Measurements from ENCODE around the gene KCNA10.
"Not testable (repeated sequence)": the region's sequence is repeated elsewhere in the genome, so short reads cannot be mapped to it uniquely, and the experiment has no call there.

Gene KCNA10

GRCh38 chr1:110529011-110529410 lies 10.0 kb upstream of the KCNA10 start:
- DNase-seq, result no peak

DNA sequence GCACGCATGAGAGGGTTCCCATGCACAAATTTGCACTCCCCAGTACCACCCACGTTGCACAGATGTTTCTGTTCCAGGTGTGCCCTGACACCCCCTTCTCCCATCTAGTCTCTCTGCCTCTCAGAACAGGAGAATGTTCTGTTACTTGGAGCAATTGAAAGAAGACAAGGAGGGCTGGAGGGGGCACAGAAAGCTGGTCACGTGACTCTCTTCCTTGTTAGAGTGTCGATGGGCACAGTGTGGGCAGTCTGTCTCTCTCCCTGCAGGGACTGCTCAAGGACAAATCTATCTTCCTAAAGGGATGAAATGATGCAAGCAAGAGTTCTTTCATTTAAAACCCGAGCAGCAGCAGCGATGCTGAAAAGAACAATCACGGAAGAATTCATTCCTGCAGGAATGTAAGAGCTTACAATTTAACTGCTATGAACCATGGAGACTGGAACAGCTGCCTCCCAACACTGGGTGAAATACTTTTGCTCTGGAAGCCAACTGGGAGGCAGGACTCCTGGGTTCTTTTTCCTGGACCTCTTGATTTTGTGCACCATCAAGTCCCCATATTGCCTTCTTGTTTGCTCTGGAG lies 7.3 kb upstream of the KCNA10 start:
- DNase-seq, result no peak

- no peak for DNase-seq
Observed at GRCh38 chr1:110525249-110525595, 6.2 kb upstream of the KCNA10 start.

DNA sequence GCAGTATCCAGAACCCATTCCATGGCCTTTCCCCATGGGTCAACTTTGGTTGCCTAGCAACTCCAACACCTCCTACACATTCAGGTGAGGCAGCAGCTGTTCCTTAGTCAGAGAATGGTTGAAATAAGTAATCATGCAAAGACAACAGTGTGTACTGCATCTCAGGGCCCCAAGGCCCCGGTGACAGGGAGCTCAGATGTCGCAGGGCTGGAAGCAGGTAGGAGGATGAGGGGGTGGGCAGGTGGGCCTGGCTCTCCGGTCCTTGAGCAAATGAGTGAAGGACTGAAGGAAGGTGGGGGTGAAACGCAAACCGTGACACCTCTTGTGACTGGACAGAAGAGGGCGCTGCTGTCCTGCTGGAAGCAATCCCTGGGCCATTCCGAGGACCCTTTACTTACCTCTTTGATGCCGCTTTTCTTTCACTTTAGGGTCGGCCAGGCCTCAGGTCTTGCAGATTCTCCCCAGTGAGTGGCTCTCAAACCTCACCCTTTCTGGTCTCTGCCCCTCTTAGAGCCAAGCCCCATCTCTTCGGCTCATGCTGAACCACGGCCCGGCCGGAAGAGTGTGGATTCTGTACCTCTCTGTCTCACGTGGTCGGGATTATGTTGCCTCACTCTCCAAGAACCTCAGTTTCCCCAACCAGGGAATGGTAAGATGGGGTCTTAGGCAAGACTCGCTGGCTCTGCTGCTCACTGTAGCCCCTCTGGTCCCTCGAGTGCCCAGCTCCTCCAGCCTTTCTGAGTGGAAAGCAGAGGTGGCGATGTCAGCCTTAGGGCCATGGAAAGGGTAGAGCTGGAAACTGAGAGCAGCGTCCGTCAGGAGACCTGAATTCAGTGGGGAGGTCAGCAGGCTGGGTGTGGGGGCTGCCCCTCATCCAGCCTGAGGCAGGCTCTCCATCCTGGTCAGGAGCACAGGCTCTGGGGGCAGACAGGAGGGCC lies 5.6 kb upstream of the KCNA10 start:
- no peak for DNase-seq

DNA sequence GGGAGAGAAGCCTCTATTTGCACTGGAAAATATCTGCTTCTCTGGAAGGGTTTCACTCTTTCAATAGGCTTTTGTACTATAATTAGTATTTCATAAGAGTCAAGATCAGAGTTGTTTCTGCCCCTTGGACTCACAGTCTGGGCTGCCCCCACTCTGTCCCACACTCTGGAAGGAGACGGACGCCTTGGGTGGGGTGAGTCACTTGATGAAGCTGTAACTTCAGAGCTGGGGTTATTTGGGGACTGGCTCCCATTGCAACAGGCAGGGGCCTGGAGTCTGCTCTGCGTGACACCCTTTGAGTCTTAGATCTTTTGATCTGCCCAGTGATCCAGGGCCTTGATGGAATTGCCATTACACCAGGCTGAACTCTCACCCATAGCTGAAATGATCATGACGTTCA lies 4.0 kb upstream of the KCNA10 start:
- DNase-seq, result no peak

DNA sequence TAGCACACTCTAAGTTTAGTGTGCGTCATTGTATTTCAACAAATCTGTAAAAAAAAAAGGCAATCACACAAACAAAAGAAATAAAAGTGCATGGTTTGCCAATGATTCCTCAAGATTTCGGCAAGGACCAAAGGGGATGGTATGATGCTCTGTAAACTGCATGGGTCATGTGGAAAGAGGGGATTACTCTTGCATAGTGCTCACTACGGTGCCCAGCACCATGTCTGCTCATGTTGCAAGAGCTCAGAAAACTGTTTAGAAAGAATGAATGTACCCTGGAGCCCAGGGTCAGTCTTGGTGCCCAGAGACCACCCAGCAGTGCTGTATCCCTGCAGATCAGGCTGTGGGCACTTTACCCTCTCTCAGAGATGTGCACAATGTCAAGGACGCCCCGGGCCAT lies 3.6 kb upstream of the KCNA10 start:
- DNase-seq, result no peak

- no peak for DNase-seq
Observed at GRCh38 chr1:110520827-110521226, 1.9 kb upstream of the KCNA10 start.

GRCh38 chr1:110515891-110516290 lies 3.1 kb downstream of the KCNA10 start:
- DNase-seq, result no peak

DNA sequence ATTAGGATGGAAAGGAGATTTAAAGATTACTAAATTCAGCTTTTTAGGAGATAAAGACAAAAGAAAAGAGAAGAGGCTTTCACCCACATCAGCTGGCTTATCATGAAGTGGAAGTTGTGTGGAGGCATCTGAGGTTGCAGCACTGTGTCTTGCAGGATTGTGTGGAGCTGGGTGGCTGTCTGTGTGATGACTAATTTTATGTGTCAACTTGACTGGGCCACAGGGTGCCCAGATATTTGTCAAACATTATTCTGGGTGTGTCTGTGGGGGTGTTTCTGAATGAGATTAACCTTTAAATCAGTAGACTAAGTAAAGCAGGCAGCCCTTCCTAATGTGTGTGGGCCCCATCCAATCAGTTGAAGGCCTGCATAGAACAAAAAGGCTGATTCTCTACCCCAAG lies 3.9 kb downstream of the KCNA10 start:
- DNase-seq, result no peak

DNA sequence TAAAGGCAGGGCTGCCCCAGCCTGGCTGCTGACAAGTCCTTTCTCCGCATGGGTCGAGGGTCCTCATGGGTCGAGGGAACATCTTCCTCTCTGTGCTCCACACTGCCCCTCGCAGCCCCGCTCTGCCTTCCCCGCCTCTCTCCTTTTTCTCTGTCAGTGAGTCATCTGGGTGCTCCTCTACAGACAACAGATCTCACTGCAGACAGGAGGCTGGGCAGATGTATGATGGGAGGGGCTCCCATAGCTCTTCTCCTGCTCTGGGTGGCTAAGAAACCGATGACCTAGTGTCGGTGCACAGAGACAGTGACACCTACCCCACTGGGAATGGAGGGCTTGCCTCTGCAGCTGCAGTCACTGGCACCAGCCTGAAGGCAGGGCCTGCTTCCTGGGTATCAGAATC lies 5.5 kb downstream of the KCNA10 start:
- DNase-seq, result no peak

GRCh38 chr1:110511436-110511835 lies 7.5 kb downstream of the KCNA10 start:
- no peak for DNase-seq

DNA sequence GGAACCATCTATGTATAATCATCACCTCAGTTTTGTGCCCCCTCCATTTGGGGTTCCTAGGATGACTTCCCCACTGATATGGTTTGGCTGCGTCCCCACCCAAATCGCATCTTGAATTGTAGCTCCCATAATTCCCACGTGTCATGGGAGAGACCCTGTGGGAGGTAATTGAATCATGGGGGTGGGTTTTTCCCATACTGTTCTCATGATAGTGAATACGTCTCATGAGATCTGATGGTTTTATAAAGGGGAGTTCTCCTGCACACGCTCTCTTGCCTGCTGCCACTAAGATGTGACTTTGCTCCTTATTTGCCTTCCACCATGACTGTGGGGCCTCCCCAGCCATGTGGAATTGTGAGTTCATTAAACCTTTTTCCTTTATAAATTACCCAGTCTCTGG lies 8.1 kb downstream of the KCNA10 start:
- not testable (repeated sequence) for DNase-seq

GRCh38 chr1:110509655-110510054 lies 9.3 kb downstream of the KCNA10 start:
- no peak for DNase-seq

DNA sequence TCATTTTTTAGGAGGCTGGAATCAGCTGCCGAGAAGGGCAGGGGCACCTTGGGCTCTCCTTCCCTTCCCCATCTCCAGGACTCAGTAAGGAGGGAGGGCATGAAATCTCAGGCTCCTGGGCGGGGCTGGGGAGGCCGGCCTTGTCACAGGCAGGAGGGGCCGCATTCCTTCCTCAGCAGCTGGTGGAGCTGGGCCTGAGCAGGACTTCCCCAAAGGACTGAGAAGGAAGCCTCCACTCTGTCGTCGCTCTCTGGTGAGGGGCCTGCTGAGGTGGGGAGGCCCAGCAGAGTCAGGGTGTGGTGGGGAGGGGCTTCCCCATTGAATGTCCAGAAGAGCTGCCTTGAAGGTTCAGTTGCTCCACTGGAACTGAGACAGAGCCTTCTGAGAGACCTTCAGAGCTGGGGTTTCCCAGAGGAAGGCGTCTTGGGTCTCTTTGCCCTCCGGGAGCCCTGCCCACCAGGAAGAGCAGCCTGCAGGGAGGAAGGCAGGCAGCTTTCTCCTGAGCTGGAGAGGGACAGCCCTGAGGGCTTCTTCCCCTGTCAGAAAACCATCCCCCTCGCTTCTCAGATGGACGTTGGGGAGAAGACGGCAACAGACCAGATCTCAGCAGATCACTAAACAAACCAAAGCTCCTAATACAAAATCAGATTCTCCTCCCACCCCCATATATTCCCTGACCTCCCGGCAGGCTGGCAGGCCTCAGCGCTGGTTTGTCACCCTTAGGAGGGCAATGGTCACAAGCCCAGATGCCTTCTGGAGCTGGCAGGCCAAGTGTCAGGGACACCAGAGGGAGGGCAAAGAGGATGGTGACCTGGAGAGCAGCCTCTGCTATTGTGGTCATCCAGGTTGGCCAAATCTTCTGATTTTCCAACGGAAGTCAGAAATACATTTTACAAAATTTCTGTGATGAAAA lies 10.7 kb downstream of the KCNA10 start:
- no peak for DNase-seq

GRCh38 chr1:110506541-110506940 lies 12.4 kb downstream of the KCNA10 start:
- DNase-seq, result no peak

DNA sequence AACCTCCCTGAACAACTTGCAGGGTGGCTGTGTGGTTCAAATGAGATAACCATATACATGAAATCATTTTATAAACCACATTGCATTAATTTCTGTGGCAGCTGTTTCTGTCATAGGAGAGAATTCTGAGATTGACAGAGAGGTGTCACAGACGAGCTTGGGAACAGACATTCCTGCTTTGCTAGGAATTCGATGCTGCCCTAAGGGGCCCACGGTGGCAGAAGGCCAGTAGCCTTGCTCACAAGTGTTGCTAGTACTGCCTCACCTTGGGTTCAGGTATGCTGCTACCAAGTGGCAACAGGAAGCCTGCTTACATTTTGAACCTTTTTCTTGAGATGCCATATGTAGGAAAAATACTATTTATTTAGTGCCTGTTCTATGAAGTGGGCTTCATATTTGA lies 13.4 kb downstream of the KCNA10 start:
- no peak for DNase-seq

GRCh38 chr1:110504226-110504625 lies 14.7 kb downstream of the KCNA10 start:
- no peak for DNase-seq

- DNase-seq, result no peak
Observed at GRCh38 chr1:110503471-110503870, 15.5 kb downstream of the KCNA10 start.

- DNase-seq, result no peak
Observed at GRCh38 chr1:110502402-110503151, 16.4 kb downstream of the KCNA10 start.

GRCh38 chr1:110501488-110502132 lies 17.4 kb downstream of the KCNA10 start:
- DNase-seq, result no peak

DNA sequence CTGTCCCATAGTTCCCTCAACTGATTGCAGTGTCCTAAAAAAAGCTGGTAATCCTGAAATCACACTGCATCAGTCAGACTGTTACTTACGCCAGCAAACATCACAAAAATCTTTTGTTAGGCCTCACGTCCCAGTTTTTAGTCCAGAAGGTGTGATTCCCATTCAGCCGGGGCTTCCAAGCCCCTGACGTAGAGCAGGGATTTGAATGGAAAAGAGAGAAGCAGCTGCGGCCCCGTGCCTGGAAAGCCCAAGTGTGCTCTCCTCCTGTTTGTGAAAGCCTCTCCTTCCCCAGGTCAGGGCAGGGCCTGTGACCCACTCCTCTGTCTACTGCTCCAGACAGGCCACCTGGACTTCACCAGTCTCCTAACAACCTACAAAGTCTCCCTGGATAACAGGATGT lies 20.7 kb downstream of the KCNA10 start:
- no peak for DNase-seq

- peak; percentile 21 to 29 for DNase-seq
Observed at GRCh38 chr1:110495926-110496600, 22.9 kb downstream of the KCNA10 start.

All from NCI-H187 (cell line).